ENCODE results near the gene HLA-E.
"Not testable (repeated sequence)": the region's sequence is repeated elsewhere in the genome, so short reads cannot be mapped to it uniquely, and the experiment has no call there.

HLA-E gene

GRCh38 chr6:30459145-30459544 is 30.2 kb upstream of the HLA-E start:
- H3K4me3 ChIP-seq (ENCODE audit: low read length), result no peak overlapping the region
- H3K27me3 ChIP-seq (ENCODE audit: insufficient read depth, low read length), result peaks cover 100% of the 10 kb centered on the region
- H3K4me1 ChIP-seq (ENCODE audit: insufficient read depth, low read length), result no peaks in the 10 kb centered on the region
- H3K36me3 ChIP-seq (ENCODE audit: insufficient read depth, low read length), result no peaks in the 10 kb centered on the region
- WGBS, result no CpG with 5 or more reads among the region's 1 CpG
- no peaks in the 10 kb centered on the region for H3K9me3 ChIP-seq (ENCODE audit: insufficient read depth, low read depth, low read length)
- no peak overlapping the region for H3K9ac ChIP-seq (ENCODE audit: low read depth, low read length)
- H3K27ac ChIP-seq (ENCODE audit: low read depth, low read length), result no peak overlapping the region

DNA sequence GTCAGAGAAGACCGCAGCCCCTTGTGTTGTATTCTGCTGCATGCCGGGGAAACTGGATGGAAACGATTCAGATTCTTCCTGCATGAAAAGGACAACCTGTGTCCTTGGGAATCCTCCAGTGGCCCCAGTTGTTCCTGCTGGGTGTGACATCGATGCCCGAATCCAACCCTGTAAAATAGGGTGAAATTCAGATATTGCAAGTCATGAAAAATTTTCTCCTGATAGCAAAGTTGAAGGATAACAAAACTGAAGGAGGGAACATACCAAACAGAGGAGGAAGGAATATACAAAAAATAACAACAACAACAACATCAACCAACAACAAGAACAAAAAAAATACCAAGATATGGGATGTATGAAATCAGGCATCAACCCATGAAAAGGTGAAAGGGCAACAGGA is 28.3 kb upstream of the HLA-E start:
- no peak overlapping the region for H3K27ac ChIP-seq (ENCODE audit: low read depth, low read length)
- H3K9ac ChIP-seq (ENCODE audit: low read depth, low read length), result no peak overlapping the region
- WGBS, result 71% methylated on average over 5 of the region's 5 CpGs
- no peak overlapping the region for H3K4me3 ChIP-seq (ENCODE audit: low read length)
- H3K4me1 ChIP-seq (ENCODE audit: insufficient read depth, low read length), result 0 out of 2 replicates have a peak, but pooled peaks cover 3% of the 10 kb centered on the region
- H3K36me3 ChIP-seq (ENCODE audit: insufficient read depth, low read length), result no peaks in the 10 kb centered on the region
- no peaks in the 10 kb centered on the region for H3K9me3 ChIP-seq (ENCODE audit: insufficient read depth, low read depth, low read length)
- peaks cover 100% of the 10 kb centered on the region for H3K27me3 ChIP-seq (ENCODE audit: insufficient read depth, low read length)

GRCh38 chr6:30462482-30462881 is 26.8 kb upstream of the HLA-E start:
- no peak overlapping the region for H3K9ac ChIP-seq (ENCODE audit: low read depth, low read length)
- H3K27me3 ChIP-seq (ENCODE audit: insufficient read depth, low read length), result peaks cover 100% of the 10 kb centered on the region
- no peaks in the 10 kb centered on the region for H3K9me3 ChIP-seq (ENCODE audit: insufficient read depth, low read depth, low read length)
- no peaks in the 10 kb centered on the region for H3K36me3 ChIP-seq (ENCODE audit: insufficient read depth, low read length)
- H3K27ac ChIP-seq (ENCODE audit: low read depth, low read length), result no peak overlapping the region
- peaks cover 4% of the 10 kb centered on the region; the same call in 1 of the 2 replicates for H3K4me1 ChIP-seq (ENCODE audit: insufficient read depth, low read length)
- H3K4me3 ChIP-seq (ENCODE audit: low read length), result no peak overlapping the region
- WGBS, result 60% methylated on average over 7 of the region's 7 CpGs

- 80% methylated on average over 5 of the region's 9 CpGs for WGBS
- Histone ChIP-seq H3K36me3 (ENCODE audit: insufficient read depth, low read length) (no peaks in the 10 kb centered on the region), H3K4me3 (ENCODE audit: low read length) (no peak overlapping the region), H3K27ac (ENCODE audit: low read depth, low read length) (no peak overlapping the region), H3K4me1 (ENCODE audit: insufficient read depth, low read length) (peaks cover 4% of the 10 kb centered on the region; the same call in 1 of the 2 replicates), H3K9ac (ENCODE audit: low read depth, low read length) (no peak overlapping the region), H3K9me3 (ENCODE audit: insufficient read depth, low read depth, low read length) (no peaks in the 10 kb centered on the region), H3K27me3 (ENCODE audit: insufficient read depth, low read length) (peaks cover 99% of the 10 kb centered on the region)
Measured at GRCh38 chr6:30463242-30463641, 26.1 kb upstream of the HLA-E start.

GRCh38 chr6:30463651-30464618 is 25.4 kb upstream of the HLA-E start:
- Histone ChIP-seq H3K27ac (ENCODE audit: low read depth, low read length) (no peak overlapping the region), H3K27me3 (ENCODE audit: insufficient read depth, low read length) (peaks cover 97% of the 10 kb centered on the region), H3K36me3 (ENCODE audit: insufficient read depth, low read length) (no peaks in the 10 kb centered on the region), H3K4me3 (ENCODE audit: low read length) (no peak overlapping the region), H3K9me3 (ENCODE audit: insufficient read depth, low read depth, low read length) (no peaks in the 10 kb centered on the region), H3K4me1 (ENCODE audit: insufficient read depth, low read length) (peaks cover 4% of the 10 kb centered on the region; the same call in 1 of the 2 replicates), H3K9ac (ENCODE audit: low read depth, low read length) (no peak overlapping the region)
- WGBS, result 33% methylated on average over 64 of the region's 64 CpGs

DNA sequence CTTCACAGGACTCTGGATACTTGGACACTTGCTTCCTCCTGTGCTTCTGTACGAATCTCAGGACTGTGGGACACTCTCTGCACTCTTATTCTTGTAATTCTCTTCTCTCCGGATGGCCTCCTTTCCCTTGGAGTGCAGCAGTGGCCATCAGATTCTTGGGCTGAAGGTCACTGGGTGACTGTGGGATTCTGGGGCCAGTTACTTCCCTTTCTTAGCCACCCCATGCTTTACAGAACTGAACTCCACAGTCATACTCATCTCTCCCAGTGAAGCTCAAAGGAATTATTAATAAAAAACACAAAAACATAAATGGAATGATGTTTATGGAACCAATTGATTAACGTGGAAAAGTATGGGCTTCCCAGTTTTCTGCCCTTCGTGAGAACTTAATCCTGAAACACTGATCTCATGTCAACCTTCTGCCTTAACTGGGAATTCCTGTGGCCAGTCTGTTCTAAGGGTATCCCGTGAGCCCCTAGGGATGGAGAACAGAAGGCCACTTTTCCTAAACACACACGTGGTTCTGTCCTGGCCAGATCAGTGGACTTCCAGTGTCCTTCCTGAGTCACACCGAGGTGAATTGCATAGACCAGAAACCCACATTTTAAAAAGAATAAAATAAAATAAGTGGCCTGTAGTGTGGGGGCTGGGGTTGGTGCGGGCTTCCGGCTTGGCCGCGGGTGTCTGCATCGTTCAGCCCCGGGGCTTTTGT is 23.6 kb upstream of the HLA-E start:
- Histone ChIP-seq H3K9me3 (ENCODE audit: insufficient read depth, low read depth, low read length) (no peaks in the 10 kb centered on the region), H3K27me3 (ENCODE audit: insufficient read depth, low read length) (peaks cover 97% of the 10 kb centered on the region), H3K36me3 (ENCODE audit: insufficient read depth, low read length) (no peaks in the 10 kb centered on the region), H3K4me3 (ENCODE audit: low read length) (peak overlapping the region; percentile 50), H3K4me1 (ENCODE audit: insufficient read depth, low read length) (peaks cover 4% of the 10 kb centered on the region; the same call in 1 of the 2 replicates), H3K9ac (ENCODE audit: low read depth, low read length) (no peak overlapping the region), H3K27ac (ENCODE audit: low read depth, low read length) (no peak overlapping the region)
- WGBS, result 15% methylated on average over 12 of the region's 13 CpGs

DNA sequence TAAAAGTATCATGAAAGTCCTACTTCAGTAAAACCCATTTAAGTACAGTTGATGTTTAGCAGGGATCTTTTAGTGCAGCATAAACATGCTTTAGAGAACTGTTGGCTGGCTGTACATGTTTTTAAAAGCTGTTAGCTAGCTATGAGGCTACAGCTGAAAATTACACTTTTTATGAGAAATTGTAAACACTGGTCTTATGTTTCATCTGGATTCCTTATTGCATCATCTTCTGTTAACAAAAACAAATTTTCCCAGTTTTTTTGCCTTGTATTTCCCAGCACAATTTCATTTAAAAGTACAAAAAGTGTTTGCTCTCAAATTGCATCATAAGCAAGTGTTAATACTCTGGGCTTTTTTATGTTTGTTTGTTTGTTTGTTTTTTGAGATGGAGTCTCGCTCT is 18.3 kb upstream of the HLA-E start:
- H3K9ac ChIP-seq (ENCODE audit: low read depth, low read length), result no peak overlapping the region
- H3K4me1 ChIP-seq (ENCODE audit: insufficient read depth, low read length), result peaks cover 2% of the 10 kb centered on the region; the same call in 1 of the 2 replicates
- H3K27ac ChIP-seq (ENCODE audit: low read depth, low read length), result no peak overlapping the region
- 90% methylated on average over 1 of the region's 1 CpG for WGBS
- H3K4me3 ChIP-seq (ENCODE audit: low read length), result no peak overlapping the region
- H3K36me3 ChIP-seq (ENCODE audit: insufficient read depth, low read length), result no peaks in the 10 kb centered on the region
- H3K27me3 ChIP-seq (ENCODE audit: insufficient read depth, low read length), result peaks cover 58% of the 10 kb centered on the region
- H3K9me3 ChIP-seq (ENCODE audit: insufficient read depth, low read depth, low read length), result no peaks in the 10 kb centered on the region

DNA sequence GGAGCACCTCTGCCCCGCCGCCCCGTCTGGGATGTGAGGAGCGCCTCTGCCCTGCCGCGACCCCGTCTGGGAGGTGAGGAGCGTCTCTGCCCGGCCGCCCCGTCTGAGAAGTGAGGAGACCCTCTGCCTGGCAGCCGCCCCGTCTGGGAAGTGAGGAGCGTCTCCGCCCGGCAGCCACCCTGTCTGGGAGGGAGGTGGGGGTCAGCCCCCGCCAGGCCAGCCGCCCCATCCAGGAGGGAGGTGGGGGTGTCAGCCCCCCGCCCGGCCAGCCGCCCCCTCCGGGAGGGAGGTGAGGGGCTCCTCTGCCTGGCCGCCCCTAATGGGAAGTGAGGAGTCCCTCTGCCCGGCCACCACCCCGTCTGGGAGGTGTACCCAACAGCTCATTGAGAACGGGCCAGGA is 14.2 kb upstream of the HLA-E start:
- not testable (repeated sequence) for H3K4me3 ChIP-seq (ENCODE audit: low read length)
- peaks cover 42% of the 10 kb centered on the region for H3K27me3 ChIP-seq (ENCODE audit: insufficient read depth, low read length)
- 94% methylated on average over 15 of the region's 26 CpGs for WGBS

GRCh38 chr6:30480536-30481156 is 8.7 kb upstream of the HLA-E start:
- 30% methylated on average over 18 of the region's 18 CpGs for WGBS
- Histone ChIP-seq H3K27me3 (ENCODE audit: insufficient read depth, low read length) (peaks cover 58% of the 10 kb centered on the region), H3K4me3 (ENCODE audit: low read length) (peak overlapping the region; percentile 37; the same call in 1 of the 2 replicates), H3K36me3 (ENCODE audit: insufficient read depth, low read length) (no peaks in the 10 kb centered on the region), H3K27ac (ENCODE audit: low read depth, low read length) (no peak overlapping the region), H3K4me1 (ENCODE audit: insufficient read depth, low read length) (no peaks in the 10 kb centered on the region), H3K9me3 (ENCODE audit: insufficient read depth, low read depth, low read length) (no peaks in the 10 kb centered on the region), H3K9ac (ENCODE audit: low read depth, low read length) (no peak overlapping the region)

More for the DNA sequence above, 14.2 kb upstream of the HLA-E start:
- not testable (repeated sequence) for H3K27ac ChIP-seq (ENCODE audit: low read depth, low read length); H3K4me1 ChIP-seq (ENCODE audit: insufficient read depth, low read length); H3K9ac ChIP-seq (ENCODE audit: low read depth, low read length); H3K36me3 ChIP-seq (ENCODE audit: insufficient read depth, low read length); H3K9me3 ChIP-seq (ENCODE audit: insufficient read depth, low read depth, low read length)

DNA sequence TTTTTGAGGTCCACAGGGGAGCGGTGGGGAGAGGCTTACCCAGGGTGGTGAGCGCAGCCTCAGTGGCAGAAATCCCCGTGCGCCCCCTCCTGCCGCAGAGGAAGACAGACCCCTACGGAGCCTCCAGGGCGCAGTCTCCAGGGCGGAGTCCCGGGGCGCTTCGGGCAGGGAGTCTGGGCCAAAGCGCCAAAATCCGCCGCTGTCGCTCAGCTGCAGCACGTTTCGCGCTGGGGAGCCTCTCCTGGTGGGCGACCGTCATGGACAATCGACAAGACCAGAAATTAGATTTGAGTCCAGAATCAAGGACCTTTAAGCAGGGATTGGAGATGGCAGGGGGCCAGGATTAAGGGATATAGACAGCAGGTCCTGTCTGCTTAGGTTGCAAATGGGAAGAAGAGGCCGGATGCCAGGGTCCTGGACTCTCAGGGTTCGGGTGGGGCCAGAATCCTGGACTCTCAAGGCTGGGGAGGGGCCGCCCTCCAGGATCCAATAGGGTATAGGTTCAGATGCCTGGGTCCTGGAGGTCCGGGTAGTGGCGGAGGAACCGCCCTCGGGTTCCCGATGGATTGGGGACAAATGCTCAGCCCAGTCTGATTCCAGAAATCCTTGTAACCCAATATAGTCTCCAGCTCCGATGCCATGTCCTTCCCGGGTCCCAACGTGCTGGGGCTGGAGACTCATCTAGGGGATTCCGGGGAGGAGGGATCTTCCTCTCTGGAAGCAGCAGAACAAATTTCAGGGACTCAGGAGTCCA is 7.9 kb upstream of the HLA-E start:
- WGBS, result 11% methylated on average over 33 of the region's 33 CpGs
- H3K4me3 ChIP-seq (ENCODE audit: low read length), result peak overlapping the region; percentile 37; the same call in 1 of the 2 replicates
- no peak overlapping the region for H3K9ac ChIP-seq (ENCODE audit: low read depth, low read length)
- H3K4me1 ChIP-seq (ENCODE audit: insufficient read depth, low read length), result no peaks in the 10 kb centered on the region
- no peaks in the 10 kb centered on the region for H3K36me3 ChIP-seq (ENCODE audit: insufficient read depth, low read length)
- H3K9me3 ChIP-seq (ENCODE audit: insufficient read depth, low read depth, low read length), result no peaks in the 10 kb centered on the region
- peaks cover 60% of the 10 kb centered on the region for H3K27me3 ChIP-seq (ENCODE audit: insufficient read depth, low read length)
- H3K27ac ChIP-seq (ENCODE audit: low read depth, low read length), result no peak overlapping the region

Measured in HUES64 (cell line).